Lung (tissue), 12 donors: ENCODE measurements around the gene SPP1. TPM values are rescaled to one million over a fixed set of nuclear protein-coding genes. Genes with fewer than 3 reads are reported as not detected.

Source experiments
- ATAC-seq: fragments of 200-7000 bp; cut with Tn5 transposase; one replicate; pipeline ENCODE4 v1.9.1; 2020; ENCODE audit warnings: moderate number of reproducible peaks; ENCODE audit not compliant: insufficient read depth, low FRiP score
- DNase-seq, 3 donors: peaks; one replicate each; pipeline ENCODE4 v3.0.0-alpha.2; 2013 to 2017
- H3K27ac ChIP-seq, 2 donors: one replicate each; pipeline ENCODE4 v1.5.1; 2013; ENCODE audit warnings: mild to moderate bottlenecking in 2 of 2, moderate library complexity in 2 of 2, control low read depth in 1 of 2, inconsistent platforms in 1 of 2, low read depth in 1 of 2, low read length in 1 of 2
- H3K27me3 ChIP-seq, 3 donors: one replicate each; pipeline ENCODE4 v1.5.1; 2013; ENCODE audit warnings: low read length in 2 of 3; ENCODE audit not compliant: control insufficient read depth in 3 of 3, insufficient read depth in 3 of 3
- H3K36me3 ChIP-seq, 4 donors: one replicate each; pipeline ENCODE4 v1.5.1; 2013; ENCODE audit warnings: low read length in 4 of 4, mild to moderate bottlenecking in 1 of 4, moderate library complexity in 1 of 4; ENCODE audit not compliant: control insufficient read depth in 4 of 4, insufficient read depth in 4 of 4
- H3K4me1 ChIP-seq, 5 donors: one replicate each; pipeline ENCODE4 v1.5.1; 2013; ENCODE audit warnings: low read length in 5 of 5, mild to moderate bottlenecking in 2 of 5, moderate library complexity in 1 of 5; ENCODE audit not compliant: control insufficient read depth in 5 of 5, insufficient read depth in 5 of 5
- H3K4me3 ChIP-seq: one replicate; pipeline ENCODE4 v1.5.1; 2013; ENCODE audit warnings: mild to moderate bottlenecking, control low read depth, moderate library complexity
- H3K9ac ChIP-seq, 2 donors: one replicate each; pipeline ENCODE4 v1.5.1; 2013; ENCODE audit warnings: low read length in 2 of 2, control low read depth in 1 of 2; ENCODE audit not compliant: insufficient read depth in 1 of 2
- H3K9me3 ChIP-seq, 4 donors: one replicate each; pipeline ENCODE4 v1.5.1; 2013; ENCODE audit warnings: low read length in 3 of 4, mild to moderate bottlenecking in 1 of 4, moderate library complexity in 1 of 4; ENCODE audit not compliant: control insufficient read depth in 4 of 4, insufficient read depth in 3 of 4
- WGBS, 2 donors: extraction: QIAGEN DNeasy Blood & Tissue Kit; methylation state at CpG; one replicate each; pipeline ENCODE4 v1.1.7; 2013; 5-methylcytosine and 5-hydroxymethylcytosine counted together
- polyA plus RNA-seq, 2 donors: library from polyadenylated mRNA; stranded (reverse); fragments of 200-250 nt; gene quantifications; one replicate each; pipeline ENCODE4 v1.2.1, GENCODE V29; 2013
- total RNA-seq, 2 donors: library from RNA; depleted of rRNA in 1 of 2; stranded (reverse); fragments of >200 nt in 1 of 2; gene quantifications; one replicate each; pipeline ENCODE4 v1.2.1, GENCODE V29; 2014 to 2021
- TF ChIP-seq, protein P1 (sequence below): IDR thresholded peaks from 2 replicates; pipeline ENCODE4 v1.5.1; 2012; ENCODE audit warnings: mild to moderate bottlenecking; ENCODE audit errors: control extremely low read depth, extremely low read depth
- donor health status: control.
- donor health status: control.
- donor health status: Bipolar disorder and iron deficiency.
- donor health status: healthy.
- donor health status: DM: yes; HTN: yes; CAD: no.

The SPP1 gene
- total and polyA plus RNA-seq, 4 donors, result 5.4 to 433 (median 112) TPM

DNA sequence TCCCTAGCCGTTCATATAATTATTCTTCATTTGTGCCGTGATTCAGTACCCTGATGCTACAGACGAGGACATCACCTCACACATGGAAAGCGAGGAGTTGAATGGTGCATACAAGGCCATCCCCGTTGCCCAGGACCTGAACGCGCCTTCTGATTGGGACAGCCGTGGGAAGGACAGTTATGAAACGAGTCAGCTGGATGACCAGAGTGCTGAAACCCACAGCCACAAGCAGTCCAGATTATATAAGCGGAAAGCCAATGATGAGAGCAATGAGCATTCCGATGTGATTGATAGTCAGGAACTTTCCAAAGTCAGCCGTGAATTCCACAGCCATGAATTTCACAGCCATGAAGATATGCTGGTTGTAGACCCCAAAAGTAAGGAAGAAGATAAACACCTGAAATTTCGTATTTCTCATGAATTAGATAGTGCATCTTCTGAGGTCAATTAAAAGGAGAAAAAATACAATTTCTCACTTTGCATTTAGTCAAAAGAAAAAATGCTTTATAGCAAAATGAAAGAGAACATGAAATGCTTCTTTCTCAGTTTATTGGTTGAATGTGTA is 7.0 kb downstream of the SPP1 start:
- Histone ChIP-seq H3K27ac (no peak overlapping the region), H3K4me1 (no peaks in the 10 kb centered on the region), H3K27me3 (no peaks in the 10 kb centered on the region), H3K9me3 (no peaks in the 10 kb centered on the region), H3K9ac (no peak overlapping the region), H3K4me3 (no peak overlapping the region), H3K36me3 (no peaks in the 10 kb centered on the region)
- TF ChIP-seq, protein P1, sequence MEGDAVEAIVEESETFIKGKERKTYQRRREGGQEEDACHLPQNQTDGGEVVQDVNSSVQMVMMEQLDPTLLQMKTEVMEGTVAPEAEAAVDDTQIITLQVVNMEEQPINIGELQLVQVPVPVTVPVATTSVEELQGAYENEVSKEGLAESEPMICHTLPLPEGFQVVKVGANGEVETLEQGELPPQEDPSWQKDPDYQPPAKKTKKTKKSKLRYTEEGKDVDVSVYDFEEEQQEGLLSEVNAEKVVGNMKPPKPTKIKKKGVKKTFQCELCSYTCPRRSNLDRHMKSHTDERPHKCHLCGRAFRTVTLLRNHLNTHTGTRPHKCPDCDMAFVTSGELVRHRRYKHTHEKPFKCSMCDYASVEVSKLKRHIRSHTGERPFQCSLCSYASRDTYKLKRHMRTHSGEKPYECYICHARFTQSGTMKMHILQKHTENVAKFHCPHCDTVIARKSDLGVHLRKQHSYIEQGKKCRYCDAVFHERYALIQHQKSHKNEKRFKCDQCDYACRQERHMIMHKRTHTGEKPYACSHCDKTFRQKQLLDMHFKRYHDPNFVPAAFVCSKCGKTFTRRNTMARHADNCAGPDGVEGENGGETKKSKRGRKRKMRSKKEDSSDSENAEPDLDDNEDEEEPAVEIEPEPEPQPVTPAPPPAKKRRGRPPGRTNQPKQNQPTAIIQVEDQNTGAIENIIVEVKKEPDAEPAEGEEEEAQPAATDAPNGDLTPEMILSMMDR, result no peak
- WGBS, 2 donors, result 88 to 90% methylated on average over 13 of the region's 13 CpGs
- ATAC-seq, result no peak
- DNase-seq, result no peak

DNA sequence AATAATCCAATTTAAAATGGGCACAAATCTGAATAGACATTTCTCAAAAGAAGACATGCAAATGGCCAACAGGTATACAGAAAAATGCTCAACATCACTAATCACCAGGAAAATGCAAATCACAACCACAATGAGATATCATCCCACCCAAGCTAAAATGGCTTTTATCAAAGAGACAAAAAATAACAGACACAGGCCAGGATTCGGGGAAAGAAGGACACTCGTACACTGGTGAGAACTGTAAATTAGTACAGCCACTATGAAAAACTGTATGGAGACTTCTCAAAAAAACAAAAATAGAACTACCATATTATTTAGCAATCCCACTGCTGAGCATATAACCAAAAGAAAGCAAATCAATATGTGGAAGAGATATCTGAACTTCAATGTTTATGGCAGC is 8.5 kb downstream of the SPP1 start:
- Histone ChIP-seq H3K9ac (no peak overlapping the region), H3K27me3 (no peaks in the 10 kb centered on the region), H3K36me3 (no peaks in the 10 kb centered on the region), H3K4me3 (no peak overlapping the region), H3K4me1 (no peaks in the 10 kb centered on the region), H3K9me3 (no peaks in the 10 kb centered on the region), H3K27ac (no peak overlapping the region)
- TF ChIP-seq, protein P1, result no peak
- no peak for DNase-seq
- ATAC-seq, result no peak
- WGBS, 2 donors, result 95 to 96% methylated on average over 2 of the region's 2 CpGs

DNA sequence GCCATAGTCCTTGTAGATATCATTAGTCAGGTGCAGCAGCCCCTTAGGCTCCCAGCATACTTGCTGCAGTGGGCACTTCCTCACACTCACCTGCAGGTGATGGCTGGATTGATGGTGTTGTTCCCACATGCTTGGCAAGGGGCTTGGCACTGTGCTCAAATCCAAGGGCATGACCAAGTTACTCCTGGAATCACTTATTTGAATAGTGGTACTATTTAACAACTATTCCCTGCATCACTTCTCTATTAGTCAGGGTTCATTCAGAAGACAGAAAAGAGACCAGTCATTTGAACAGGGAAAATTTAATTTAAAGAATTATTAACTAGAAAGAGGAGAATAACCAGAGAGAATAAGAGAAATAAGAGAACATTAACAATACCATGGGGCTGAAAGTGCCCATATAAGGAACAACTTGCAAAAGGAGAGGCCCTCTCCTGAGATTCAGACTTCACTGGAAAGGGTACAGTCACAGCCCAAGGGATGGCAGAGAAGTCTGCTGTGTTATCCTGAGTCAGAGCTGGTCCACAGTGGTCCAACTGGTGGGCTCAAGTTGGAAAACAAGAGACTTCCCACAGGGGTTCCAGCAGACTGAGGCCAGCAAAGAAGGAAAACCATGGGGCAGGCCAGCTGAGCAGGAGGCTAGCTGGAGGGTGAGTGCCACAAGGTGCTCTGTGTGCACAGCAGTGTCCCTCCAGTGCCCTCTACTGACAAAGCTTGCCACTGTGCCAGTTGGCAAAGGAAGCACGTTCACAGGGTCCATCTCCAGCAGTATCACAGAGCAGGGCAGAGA is 9.8 kb downstream of the SPP1 start:
- TF ChIP-seq, protein P1, result peak; percentile 44
- peak; percentile 77 for ATAC-seq
- no peak overlapping the region for H3K9ac ChIP-seq
- no peaks in the 10 kb centered on the region for H3K9me3 ChIP-seq
- H3K4me1 ChIP-seq, result no peaks in the 10 kb centered on the region
- no peaks in the 10 kb centered on the region for H3K36me3 ChIP-seq
- H3K27me3 ChIP-seq, result no peaks in the 10 kb centered on the region
- H3K4me3 ChIP-seq, result no peak overlapping the region
- no peak overlapping the region for H3K27ac ChIP-seq
- peak; percentile 31 to 53 (median 46) for DNase-seq
- WGBS, 2 donors, result 0 to 4% methylated on average over 1 of the region's 1 CpG

- H3K27ac ChIP-seq, result no peak overlapping the region
- no peaks in the 10 kb centered on the region for H3K4me1 ChIP-seq
- no peak overlapping the region for H3K4me3 ChIP-seq
- WGBS, 2 donors, result 71 to 83% methylated on average over 4 of the region's 4 CpGs
- TF ChIP-seq, protein P1, result no peak
- no peak for DNase-seq
- H3K36me3 ChIP-seq, result no peaks in the 10 kb centered on the region
- no peaks in the 10 kb centered on the region for H3K9me3 ChIP-seq
- no peak overlapping the region for H3K9ac ChIP-seq
- H3K27me3 ChIP-seq, result no peaks in the 10 kb centered on the region
- ATAC-seq, result no peak
Measured at GRCh38 chr4:87985887-87986200, 10.3 kb downstream of the SPP1 start.
